ENCODE data around the gene OLFML2B.
"Not testable (repeated sequence)": the region's sequence is repeated elsewhere in the genome, so short reads cannot be mapped to it uniquely, and the experiment has no call there.

The OLFML2B gene

DNA sequence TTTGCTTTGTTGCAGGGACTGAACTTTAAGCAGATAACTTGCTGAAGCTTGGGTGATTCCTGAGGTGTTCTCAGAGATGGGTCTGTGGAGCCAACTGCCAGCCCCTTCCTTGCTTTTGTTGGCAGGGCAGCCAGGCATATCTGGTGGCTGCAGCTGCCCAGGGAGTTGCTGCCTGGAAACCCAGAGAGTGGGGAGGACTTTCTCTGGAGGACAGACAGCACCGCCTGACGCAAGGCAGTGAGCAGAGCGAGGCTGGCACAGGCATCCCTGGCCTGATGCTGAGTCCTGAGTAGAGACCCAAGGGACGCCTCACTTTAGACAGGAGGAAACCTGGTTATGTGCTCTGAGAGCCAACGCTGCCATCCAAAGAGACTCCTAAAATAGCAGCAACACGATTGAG, 9.8 kb upstream of the OLFML2B start:
- no peak for DNase-seq

DNA sequence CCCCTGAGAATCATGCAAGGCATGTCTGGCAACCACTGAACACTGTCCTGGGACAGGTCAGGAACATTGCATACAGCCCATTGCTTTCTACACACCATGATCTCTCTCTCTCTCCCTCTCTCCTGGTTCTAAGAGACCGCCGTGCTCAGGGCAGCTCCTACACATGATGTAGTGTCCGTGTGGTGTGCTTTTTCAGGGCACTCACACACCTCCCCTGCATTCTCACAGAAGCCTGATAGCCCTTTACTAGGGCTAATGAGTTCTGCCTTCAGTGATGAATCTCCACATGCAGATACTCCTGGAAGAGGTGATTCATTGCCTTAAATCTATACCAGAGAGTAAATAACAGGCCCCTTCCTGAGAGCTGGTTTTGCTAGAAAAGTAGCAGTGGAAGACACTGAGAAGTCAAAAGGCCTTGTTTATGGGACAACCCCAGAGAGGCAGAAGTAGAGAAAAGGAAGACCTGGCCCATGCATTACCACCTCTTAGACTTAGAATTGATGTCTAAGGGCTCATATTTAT, 7.2 kb upstream of the OLFML2B start:
- DNase-seq, result no peak

DNA sequence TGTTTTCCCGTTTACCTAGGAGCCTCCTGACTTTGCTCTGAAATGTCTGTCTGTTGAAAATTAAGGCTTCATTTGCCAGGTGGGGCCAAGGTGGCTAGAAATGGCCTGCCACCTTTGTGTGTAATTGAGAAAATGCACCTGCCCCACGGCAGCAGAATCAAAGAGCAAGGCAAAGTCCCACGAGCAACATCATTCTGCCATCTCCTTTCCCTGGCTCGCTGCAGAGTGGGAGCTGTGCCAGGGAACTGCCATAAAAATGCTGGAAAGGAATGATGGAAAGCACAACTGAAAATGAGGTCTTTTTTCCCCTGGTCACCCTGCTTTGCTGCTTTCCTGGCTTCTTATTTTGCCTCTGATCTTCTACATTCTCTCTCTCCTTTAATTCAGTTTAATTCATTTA, 5.5 kb upstream of the OLFML2B start:
- DNase-seq, result no peak

DNA sequence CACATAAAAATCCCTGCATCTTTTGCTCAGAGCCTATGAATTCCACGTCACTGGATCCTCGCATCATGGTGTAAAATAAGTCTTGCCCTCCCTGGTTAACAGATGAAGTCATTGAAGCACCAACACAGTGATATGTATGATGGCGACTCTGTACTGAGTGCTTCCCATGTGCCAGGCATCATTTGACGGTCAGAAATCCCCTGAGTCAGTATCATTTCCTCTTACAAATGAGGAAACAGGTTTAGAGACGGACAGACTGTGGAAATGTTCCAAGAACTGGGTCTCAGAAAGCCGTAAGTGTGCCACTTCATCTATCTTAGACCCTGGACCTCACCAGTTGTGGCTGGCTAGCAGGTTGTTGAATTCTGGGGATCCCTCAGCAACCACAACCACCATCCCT, 5.1 kb upstream of the OLFML2B start:
- no peak for DNase-seq

DNA sequence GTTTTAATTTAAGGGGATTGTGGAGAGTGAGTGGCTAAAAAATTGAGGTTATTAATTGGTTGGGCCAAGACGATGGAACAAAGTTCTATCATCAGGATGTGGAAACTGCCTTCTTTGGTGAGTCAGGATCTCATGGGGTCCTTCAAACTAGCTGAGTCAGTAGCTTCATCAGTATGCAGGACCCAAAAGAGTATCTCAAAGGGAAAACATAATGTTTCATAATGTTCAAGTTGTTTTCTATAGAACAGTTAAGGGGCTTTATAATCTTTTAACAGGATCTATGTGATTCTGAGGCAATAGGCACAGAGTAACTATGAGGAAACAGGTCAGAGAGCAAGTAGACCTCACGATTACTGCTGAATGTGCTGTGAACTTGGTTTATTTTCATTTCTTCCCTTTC, 3.2 kb upstream of the OLFML2B start:
- no peak for DNase-seq

DNA sequence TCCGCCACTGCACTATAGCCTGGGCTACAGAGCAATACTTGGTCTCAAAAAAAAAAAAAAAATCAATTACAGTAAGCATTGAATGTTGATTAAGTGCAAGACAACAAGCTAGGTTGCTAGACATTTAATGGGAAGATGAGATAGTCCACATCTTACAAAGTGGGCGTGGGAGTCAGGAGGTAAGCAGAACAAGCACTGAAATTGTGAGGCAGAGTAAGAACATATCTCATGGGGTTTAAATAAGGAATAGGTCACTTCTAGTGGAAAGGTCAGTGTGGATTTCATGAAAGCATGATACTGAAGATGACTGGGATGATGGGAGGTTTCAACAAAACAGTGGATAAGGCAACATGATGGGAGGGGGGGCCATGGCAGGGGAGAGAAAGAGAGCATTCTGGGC, 1.9 kb upstream of the OLFML2B start:
- no peak for DNase-seq

DNA sequence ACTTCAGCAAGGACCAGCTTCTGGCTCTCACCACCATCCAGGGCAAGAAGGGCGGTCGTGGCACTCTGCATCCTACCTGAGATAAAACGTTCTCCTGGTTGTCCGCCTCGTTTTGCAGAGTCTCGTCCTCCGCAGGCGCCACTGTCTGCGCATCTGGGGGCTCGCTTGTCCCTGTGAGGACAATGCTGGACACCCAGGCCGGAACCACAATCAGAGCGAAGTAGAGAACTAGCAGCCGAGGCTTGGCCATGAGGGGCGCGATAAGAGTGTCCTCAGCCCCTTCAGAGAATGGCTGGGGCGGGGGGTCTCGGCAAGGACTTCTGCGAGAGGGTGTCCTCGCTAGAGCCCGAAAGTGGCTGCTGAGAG, 505 bp downstream of the OLFML2B start:
- DNase-seq, result no peak

DNA sequence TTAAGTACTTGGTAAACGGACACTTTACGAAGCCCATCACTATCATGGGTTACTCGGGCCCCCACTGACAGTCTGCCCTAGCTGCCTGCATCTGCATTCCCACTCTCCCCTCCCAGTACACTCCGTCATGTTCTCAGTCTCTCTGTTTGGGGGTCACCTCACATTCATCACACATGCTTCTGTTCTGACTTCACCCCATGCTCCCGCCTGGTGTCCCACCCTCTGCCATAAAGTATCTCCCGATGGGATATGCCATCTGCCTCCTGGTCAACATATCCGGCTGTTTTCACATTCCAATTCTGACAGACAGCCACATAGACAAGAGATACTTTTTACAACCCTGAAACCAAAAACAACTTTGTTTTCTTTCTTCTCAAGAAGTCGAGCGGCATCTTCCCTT, 1.0 kb downstream of the OLFML2B start:
- no peak for DNase-seq

DNA sequence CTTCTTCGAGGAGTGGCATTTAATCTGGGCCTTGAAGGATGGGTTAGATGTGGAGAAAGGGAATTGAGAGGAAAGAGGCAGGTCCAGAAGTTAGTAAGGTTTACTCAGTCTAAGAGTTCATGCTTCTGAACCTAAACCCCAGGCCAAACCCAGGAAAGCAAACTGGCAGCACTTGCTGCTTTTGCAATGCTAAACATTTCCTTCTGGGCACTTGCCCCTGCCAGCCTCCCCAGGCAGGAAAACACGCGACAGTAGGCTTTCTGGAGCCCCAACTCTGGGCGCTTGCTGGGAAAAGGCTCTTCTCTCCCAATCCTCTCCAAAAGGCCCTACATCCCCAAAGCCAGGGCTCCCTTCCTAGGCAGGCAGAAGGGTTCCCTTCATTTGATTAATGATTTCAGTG, 2.5 kb downstream of the OLFML2B start:
- no peak for DNase-seq

DNA sequence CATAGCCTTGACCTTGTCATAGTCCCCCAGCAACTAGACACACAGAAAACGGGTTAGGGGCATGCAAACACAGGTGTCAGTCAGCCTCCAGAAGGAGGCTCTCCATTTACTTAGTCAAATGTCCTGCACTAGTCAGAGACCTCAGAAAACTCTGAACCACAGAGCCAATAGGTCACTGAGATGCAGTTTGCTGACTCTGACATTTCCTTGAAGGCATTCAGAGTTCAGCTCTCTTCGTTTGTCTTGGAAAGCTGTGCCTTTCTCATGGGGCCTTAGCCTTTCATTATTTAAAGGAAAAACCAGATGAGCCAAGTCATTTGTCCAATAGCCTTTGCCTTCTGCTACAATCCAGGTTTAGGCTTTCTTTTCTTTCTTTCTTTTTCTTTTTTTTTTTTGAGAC, 3.5 kb downstream of the OLFML2B start:
- DNase-seq, result no peak

DNA sequence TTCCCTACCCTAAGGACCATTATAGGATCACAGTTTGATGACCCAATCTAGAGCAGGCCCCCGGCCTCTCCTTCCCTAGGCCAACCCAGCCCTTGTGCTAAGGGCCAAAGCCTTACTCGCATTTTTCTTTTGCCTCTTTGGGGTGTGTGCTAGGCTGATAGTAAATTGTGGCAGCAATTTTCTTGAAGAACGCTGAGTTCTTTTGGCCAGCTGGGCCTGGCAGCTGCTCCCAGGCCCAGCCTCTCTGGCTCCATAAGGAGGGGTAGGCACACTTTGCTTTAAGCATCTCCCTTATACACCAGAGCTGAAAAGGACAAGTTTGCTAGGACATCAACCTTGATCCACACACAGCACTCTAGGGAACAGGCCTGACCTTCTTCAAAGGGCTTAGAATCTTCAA, 4.2 kb downstream of the OLFML2B start:
- DNase-seq, result no peak

DNA sequence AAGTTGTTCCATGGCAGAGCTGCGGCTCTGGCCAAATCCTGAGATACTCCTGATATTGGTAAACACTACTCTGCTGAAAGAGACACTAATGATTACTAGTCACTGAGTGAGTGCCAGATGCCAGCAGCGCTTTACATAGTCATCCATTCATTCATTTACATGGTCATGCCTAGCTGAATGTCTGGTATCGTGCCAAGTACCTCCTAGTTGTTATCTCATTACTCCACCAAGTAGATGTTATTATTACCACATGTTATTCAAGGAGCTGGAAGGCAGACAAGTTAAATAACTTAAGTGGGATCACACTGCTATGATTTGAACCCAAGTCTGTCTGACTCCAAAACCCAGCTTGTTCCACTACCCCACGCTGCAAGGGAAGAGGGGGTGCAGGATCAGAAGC, 4.7 kb downstream of the OLFML2B start:
- DNase-seq, result no peak

DNA sequence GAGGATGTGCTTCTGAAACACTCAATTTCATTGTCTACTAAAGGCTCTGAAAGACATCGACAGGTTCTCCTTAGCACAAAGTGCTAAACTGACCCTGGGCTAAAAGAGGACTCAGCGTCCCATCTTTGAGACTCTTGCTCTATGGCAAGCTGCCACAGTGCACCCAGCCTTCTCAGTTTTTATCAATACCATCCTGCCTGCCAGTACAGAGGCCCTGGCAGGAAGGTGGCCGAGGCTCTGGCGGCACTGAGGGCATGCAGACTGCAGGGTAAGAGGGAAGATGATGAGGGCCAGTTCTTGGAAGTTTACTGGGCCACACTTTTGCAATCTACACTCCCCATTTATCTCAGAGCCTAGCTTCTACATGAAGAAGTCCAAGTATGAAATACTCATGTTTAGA, 5.3 kb downstream of the OLFML2B start:
- no peak for DNase-seq

DNA sequence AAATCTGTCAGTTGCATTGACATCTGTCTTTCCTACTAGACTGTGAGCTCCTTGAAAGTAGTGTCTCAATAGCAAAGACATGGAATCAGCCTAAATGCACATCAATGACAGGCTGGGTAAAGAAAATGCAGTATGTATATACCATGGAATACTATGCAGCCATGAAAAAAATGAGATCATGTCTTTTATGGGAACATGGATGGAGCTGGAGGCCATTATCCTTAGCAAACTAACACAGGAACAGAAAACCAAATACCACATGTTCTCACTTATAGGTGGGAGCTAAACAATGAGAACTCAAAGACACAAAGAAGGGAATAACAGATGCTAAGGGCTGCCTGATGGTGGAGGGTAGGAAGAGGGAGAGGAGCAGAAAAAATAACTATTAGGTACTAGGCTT, 5.9 kb downstream of the OLFML2B start:
- not testable (repeated sequence) for DNase-seq

DNA sequence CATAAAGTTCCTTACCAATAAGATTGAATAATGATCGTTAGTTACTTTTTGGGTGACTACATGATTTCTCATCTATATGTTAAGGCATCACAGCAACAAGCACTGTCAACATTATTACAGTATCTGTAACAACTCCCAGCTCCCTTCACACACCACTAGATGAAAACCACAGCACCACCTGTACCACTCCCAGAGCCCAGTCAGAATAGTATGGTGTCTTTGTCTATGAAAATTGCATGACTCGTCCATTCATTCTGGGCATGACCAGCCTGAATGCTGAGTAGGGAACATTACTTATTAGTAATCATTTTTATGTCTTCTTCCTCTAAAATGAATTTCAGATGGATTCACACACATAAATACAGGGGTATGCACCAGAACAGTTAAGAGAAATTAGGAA, 7.0 kb downstream of the OLFML2B start:
- DNase-seq, result no peak

DNA sequence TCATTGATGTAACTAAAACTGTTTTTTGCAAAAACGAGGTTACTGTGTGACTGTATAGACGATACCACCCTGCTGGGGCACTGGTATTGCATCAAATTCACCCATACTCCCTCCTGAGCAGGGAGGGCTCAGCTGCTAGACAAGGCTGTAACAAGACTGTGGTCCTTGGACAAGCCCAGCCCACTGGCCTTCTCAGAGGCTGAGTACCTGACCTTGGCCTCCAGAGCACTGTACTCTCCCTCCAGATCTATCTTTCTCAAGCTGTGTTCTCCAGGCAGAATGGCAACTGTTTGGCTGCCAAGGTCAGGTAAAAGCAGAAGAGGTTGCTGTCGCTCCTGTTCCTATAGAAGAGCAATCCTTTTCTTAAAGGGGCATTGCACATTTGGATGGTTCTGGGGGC, 8.5 kb downstream of the OLFML2B start:
- no peak for DNase-seq

DNA sequence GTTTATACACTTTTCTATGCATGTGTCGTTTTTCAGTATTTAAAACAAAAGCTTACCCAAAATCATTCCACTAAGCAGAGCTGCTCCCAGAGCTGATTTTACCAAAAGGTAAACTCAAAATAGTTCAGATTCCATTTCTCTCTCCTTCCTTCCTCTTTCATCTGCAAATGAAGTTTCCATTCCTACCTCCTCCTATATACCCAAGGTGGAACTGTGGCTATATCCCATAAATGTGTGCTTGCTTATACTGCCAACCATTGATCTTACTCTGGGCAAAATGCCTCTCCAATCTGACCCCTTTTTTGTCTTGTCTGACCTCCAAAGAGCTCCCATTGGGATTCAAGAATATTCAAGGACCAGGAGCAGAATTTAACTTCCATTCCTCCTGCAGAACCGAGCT, 9.5 kb downstream of the OLFML2B start:
- no peak for DNase-seq

DNA sequence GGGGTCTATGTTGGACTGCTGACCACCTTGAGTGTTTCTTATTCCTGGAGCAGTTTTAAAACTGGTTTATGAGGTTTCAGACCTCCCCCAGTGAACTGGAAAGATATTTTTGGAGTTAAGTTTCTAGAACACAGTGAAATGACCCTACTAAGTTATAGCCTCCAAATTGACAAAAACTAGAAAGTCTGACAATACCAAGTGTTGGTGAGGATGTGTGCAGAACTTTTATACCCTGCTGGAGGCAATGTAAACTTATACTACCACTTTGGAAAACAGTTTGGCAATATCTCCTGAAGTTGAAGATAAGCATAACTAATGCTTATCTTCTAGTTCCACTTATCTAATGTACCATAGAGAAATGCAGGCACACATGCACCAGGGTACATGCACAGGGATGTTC, 10.4 kb downstream of the OLFML2B start:
- DNase-seq, result no peak

DNA sequence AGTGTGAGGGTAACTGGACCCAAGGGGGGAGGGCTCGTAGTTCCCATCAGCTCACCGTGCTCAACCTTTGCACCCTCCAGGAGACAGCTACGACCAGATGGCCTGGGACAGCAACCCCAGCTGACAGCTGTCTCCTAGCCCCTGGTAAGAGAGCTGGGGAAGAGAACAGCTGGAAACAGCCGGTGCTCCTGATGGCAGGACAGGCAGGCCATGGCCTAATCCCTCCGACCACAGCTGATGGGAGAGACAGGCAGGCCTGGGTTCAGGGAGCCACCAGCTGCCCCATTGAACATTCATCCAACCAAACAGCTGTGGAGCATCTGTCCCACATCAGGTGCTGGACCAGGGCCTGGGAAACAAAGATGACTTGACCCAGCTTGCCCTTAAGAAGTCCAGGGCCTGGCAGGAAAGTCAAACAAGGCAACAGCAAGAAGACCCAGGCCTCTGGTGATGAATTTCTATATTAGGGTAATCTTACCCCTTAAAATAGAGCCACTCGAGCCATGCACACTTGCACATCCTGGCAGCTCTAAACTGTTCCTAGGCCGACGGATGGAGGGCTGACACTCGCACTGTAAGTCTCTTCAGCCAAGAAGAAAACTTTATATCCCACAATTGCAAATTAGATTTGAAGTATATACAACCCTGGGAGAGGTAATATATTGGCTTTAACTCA, 12.2 kb downstream of the OLFML2B start:
- DNase-seq, result no peak

DNA sequence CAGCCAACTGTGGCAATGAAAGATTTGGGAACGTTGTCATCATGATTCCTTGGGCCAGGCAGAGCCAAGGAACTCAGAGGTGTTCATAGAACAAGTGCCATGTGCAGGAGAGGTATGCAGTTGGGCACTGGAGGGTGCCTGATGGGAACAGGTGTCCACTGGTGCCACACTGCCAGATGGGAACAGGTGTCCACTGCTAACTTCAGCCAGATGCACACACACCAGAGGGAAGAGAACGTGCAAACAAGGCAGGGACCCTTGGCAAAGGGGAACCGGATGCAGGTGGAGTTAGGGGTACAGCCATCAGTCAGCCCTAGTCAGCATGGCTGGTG, 13.5 kb downstream of the OLFML2B start:
- DNase-seq, result no peak

DNA sequence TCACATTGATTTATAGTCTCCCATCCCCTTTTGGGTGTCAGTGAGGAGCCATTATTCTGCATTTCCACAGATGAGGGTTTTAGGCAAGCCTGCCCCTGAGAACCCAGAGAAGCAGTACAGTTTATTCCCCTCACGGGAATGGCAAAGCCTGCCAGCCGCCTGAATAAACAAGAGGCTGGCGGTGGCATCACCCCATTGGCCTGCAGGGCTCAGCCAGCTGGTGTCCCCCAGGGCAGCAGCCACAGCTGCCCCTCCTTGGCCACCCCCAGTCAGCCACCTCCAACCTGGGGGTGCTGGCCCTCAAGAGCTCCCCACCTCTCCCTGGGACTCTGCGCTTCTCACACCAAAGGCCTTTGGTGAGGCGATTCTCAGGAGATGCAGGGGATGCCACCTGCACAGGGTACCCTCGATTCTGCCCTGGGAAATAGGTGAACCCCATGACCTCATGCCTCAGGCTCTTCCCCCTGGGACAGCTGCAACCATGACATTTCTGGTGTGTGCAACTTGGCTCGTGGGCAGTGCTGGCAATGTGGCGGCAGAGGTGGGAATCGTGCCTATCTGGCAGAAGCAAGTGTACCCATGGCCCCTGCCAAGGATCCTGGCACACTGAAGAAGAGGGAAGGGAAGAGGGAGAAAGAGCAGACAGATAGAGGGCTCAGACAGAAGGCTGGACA, 14.0 kb downstream of the OLFML2B start:
- DNase-seq, result no peak

DNA sequence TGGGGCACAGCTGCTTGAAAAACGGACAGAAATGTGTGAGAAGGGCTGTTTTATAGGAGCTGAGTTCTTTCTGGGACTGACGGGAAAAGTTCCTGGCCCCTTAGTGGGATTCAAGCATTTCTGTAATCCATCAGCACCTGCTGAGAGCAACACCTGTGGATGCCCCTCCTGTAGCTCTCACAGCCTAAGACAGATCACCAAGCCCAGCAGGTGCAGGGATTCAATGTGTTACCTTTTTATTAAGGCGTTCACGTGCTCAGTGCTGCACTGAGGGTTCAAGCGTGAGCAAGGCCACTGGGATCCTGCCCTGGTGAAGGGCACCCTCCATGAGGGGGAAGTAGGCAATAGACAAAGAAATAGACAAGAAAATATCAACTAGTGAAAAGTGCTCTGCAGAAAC, 14.9 kb downstream of the OLFML2B start:
- DNase-seq, result no peak

DNA sequence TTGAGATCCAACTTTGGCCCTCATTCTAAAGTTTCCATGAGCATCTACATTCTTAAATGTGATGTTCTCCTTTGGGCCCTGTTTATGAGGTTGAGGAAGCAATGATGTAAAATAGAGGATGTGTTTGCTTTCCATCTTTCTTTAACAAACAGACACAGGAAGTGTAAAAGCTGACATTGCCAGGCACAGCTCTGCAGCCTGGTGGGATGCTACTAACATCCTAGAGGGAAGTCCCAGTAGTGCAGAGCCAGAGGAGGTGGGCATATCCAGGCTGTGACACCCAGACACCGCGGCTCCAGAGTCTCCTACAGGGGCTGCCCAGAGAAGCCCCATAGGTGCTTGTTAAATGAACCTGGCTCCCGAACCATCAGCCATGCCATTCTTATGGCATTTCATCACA, 16.2 kb downstream of the OLFML2B start:
- no peak for DNase-seq

DNA sequence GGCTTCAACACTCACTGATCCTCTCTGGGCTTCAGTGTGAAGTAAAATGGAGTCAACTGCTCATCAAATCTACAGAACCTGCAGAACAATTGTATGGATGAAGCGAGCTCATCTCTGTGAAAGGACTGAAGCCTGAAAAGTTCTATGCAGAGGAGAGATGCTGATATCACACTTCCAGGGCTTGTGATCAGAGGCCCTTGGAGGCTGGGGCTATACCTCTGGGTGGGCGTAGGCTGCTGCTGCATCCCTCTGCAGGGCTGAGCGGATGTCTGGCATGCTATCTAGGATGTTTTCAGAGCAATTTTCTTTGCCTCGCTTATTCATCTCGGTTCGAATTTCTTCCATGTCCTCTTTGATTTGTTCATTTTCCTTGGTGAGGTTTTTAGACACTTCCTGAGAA, 17.6 kb downstream of the OLFML2B start:
- no peak for DNase-seq

DNA sequence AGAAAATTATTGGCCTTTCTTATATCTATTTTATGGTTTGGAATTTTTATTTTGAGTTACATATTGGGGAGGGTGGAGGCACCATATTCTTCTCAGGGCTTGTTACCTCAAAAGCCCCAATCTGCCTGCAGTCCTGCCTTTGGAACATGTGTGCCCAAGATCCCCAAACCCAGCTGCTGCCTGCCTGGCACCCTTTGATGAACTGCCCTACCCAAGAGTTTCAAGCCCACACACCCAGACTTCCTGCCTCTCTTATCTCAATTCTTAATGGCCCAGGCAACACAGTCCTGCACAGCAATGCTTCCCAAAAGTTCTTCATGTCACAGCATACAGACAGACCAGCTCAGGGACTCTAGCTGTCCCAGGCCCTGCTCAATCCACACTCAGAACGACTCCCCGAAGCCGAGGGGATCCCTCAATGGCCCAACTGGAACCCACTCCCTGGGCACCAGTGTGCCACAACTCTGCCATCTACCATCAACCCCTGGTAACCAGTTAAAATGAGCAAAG, 19.2 kb downstream of the OLFML2B start:
- DNase-seq, result no peak
